PFSK-1 (cell line): Measurements from ENCODE around the gene GALNT1.

Experiments used
- FOXP2 ChIP-seq: optimal IDR thresholded peaks from 2 replicates; pipeline ENCODE3; 2011; ENCODE audit warnings: borderline replicate concordance, control low read depth, inconsistent platforms; ENCODE audit not compliant: insufficient read depth; ENCODE audit errors: extremely low read length, extremely low read depth
- POLR2AphosphoS5 ChIP-seq: IDR thresholded peaks from 2 replicates; pipeline ENCODE4 v1.6.1; 2012; ENCODE audit warnings: low read depth, mild to moderate bottlenecking, control low read depth, low read length, moderate library complexity
- SIN3A ChIP-seq: IDR thresholded peaks from 2 replicates; pipeline ENCODE4 v1.6.1; 2012; ENCODE audit warnings: mild to moderate bottlenecking, low read length, moderate library complexity, borderline replicate concordance; ENCODE audit not compliant: insufficient read depth
- TAF1 ChIP-seq: IDR thresholded peaks from 2 replicates; pipeline ENCODE4 v1.6.1; 2012; ENCODE audit warnings: low read length, control low read depth, borderline replicate concordance; ENCODE audit not compliant: insufficient read depth
- TF ChIP-seq, protein P1 (sequence below), 2 experiments: IDR thresholded peaks; 2 replicates each; pipeline versions ENCODE4 v1.6.1 to v1.8.0; 2011 to 2012; ENCODE audit warnings: low read depth in 2 of 2, low read length in 2 of 2, control low read depth in 1 of 2, inconsistent platforms in 1 of 2, mild to moderate bottlenecking in 1 of 2, moderate library complexity in 1 of 2; ENCODE audit not compliant: insufficient read depth in 1 of 2

The GALNT1 gene

GRCh38 chr18:35571138-35571537, 10.4 kb upstream of the GALNT1 start:
- TF ChIP-seq FOXP2, result no peak
- TF ChIP-seq, protein P1, sequence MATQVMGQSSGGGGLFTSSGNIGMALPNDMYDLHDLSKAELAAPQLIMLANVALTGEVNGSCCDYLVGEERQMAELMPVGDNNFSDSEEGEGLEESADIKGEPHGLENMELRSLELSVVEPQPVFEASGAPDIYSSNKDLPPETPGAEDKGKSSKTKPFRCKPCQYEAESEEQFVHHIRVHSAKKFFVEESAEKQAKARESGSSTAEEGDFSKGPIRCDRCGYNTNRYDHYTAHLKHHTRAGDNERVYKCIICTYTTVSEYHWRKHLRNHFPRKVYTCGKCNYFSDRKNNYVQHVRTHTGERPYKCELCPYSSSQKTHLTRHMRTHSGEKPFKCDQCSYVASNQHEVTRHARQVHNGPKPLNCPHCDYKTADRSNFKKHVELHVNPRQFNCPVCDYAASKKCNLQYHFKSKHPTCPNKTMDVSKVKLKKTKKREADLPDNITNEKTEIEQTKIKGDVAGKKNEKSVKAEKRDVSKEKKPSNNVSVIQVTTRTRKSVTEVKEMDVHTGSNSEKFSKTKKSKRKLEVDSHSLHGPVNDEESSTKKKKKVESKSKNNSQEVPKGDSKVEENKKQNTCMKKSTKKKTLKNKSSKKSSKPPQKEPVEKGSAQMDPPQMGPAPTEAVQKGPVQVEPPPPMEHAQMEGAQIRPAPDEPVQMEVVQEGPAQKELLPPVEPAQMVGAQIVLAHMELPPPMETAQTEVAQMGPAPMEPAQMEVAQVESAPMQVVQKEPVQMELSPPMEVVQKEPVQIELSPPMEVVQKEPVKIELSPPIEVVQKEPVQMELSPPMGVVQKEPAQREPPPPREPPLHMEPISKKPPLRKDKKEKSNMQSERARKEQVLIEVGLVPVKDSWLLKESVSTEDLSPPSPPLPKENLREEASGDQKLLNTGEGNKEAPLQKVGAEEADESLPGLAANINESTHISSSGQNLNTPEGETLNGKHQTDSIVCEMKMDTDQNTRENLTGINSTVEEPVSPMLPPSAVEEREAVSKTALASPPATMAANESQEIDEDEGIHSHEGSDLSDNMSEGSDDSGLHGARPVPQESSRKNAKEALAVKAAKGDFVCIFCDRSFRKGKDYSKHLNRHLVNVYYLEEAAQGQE (IDR thresholded peaks at IDR 0.05; ENCODE audit: insufficient read depth in 1 of 2, low read depth in 2 of 2, low read length in 2 of 2), result no peak
- TF ChIP-seq TAF1, result no peak
- no peak for TF ChIP-seq POLR2AphosphoS5
- no peak for TF ChIP-seq SIN3A

GRCh38 chr18:35572644-35573043, 8.9 kb upstream of the GALNT1 start:
- TF ChIP-seq POLR2AphosphoS5 (no peak), FOXP2 (no peak), TAF1 (no peak), SIN3A (no peak)
- TF ChIP-seq, protein P1 (IDR thresholded peaks at IDR 0.05; ENCODE audit: insufficient read depth in 1 of 2, low read depth in 2 of 2, low read length in 2 of 2), result no peak

DNA sequence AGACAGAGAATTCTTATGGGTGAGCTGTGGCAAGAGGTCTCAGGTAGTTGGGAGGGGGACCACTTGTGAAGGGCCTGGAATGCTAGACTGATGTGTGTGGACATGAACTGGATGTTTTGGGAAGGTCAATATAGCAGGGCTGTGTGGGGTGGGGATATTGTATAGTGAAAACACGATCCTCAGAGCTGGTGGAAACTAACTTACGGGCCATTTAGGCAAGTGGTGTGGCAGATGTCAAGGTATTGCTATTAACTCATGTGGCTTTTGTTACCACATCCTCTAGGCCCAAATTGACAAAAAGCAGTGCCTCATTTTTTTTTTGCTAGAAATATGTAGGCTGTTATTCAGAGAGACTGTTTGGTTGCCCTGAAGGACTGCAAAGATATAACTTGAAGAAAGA, 8.0 kb upstream of the GALNT1 start:
- TF ChIP-seq SIN3A (no peak), POLR2AphosphoS5 (no peak), FOXP2 (no peak), TAF1 (no peak)
- TF ChIP-seq, protein P1 (IDR thresholded peaks at IDR 0.05; ENCODE audit: insufficient read depth in 1 of 2, low read depth in 2 of 2, low read length in 2 of 2), result no peak

DNA sequence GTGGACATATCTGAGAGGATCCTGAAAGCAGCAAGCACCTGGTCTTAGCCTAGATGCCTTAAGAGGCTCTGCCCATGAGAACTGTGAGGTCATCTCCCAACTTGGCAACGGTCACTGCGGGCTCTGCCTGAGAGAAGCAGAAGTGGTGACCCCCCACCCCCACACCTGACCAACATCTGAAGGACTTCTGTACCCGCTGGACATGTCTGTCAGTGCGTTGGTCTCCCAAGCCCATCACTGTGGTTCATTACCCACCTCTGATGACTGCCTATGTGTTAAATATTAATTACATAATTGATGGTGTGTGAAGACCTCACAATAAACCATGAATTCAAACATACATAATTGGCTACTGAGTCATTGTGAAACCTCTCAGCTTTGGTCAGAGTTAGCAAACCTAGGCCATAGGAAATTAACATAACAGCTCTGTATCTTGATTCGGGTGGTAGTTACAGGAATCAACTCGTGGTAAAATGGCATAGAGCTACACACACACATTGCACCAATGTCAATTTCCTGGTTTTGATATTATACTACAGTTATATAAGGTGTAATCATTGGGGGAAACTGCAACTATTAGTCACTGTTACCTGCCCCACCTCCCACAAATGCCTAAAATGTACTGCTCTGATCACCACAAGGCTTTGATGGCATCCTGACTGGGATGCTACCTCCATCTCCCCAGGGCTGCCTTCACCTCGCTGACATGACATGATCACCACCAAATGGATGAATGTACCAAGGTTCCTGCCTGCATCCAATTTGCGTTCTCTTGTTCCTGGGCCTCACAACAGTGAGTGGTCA, 4.3 kb upstream of the GALNT1 start:
- TF ChIP-seq, protein P1 (IDR thresholded peaks at IDR 0.05; ENCODE audit: insufficient read depth in 1 of 2, low read depth in 2 of 2, low read length in 2 of 2), result no peak
- TF ChIP-seq POLR2AphosphoS5 (no peak), SIN3A (no peak)

- no peak for TF ChIP-seq POLR2AphosphoS5
- TF ChIP-seq, protein P1 (IDR thresholded peaks at IDR 0.05; ENCODE audit: insufficient read depth in 1 of 2, low read depth in 2 of 2, low read length in 2 of 2), result no peak
- no peak for TF ChIP-seq SIN3A
These were observed 3.1 kb upstream of the GALNT1 start for GRCh38 chr18:35578481-35578880.
